Esophagus muscularis mucosa (tissue), 3 donors: ENCODE measurements around the gene CAMKV.

Experiments used
- POLR2A ChIP-seq: fragments of 450-650 bp; IDR thresholded peaks from one replicate; pipeline ENCODE4 v1.6.1; 2017; ENCODE audit warnings: antibody characterized with exemption, moderate library complexity, mild to moderate bottlenecking, low read depth
- POLR2AphosphoS5 ChIP-seq, 2 donors: sonication (generic); formaldehyde crosslinking; IDR thresholded peaks; one replicate each; pipeline ENCODE4 v1.6.1; 2017; ENCODE audit warnings: antibody characterized with exemption in 2 of 2
- TF ChIP-seq, protein P1 (sequence below), 3 experiments: fragments of 200-600 bp in 2 of 3; fragments of 450-650 bp in 1 of 3; sonication (generic) in 2 of 3; IDR thresholded peaks; one replicate each; pipeline ENCODE4 v1.5.1; 2017 to 2019; ENCODE audit warnings: antibody characterized with exemption in 3 of 3, mild to moderate bottlenecking in 2 of 3, moderate library complexity in 1 of 3

DNA sequence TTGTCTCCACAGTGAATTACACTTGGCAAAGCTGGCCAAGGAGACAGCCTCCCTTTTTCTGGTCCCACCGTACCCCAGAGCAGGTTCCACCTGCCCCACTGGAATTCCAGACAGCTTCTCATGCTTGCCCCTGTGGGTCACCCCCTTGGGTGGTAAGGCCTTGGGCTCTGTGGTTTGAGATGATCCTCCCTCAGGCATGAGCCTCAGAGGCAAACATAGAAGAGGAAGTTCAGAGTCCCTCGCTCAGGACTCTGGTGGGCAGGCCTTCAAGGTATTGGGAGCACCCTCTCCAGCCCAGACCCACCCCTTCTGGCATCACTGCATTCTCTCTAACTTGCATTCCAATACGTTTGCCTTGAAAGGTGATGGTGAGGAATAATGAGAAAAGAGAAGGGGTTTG is 38.4 kb downstream of the CAMKV start:
- TF ChIP-seq, protein P1, sequence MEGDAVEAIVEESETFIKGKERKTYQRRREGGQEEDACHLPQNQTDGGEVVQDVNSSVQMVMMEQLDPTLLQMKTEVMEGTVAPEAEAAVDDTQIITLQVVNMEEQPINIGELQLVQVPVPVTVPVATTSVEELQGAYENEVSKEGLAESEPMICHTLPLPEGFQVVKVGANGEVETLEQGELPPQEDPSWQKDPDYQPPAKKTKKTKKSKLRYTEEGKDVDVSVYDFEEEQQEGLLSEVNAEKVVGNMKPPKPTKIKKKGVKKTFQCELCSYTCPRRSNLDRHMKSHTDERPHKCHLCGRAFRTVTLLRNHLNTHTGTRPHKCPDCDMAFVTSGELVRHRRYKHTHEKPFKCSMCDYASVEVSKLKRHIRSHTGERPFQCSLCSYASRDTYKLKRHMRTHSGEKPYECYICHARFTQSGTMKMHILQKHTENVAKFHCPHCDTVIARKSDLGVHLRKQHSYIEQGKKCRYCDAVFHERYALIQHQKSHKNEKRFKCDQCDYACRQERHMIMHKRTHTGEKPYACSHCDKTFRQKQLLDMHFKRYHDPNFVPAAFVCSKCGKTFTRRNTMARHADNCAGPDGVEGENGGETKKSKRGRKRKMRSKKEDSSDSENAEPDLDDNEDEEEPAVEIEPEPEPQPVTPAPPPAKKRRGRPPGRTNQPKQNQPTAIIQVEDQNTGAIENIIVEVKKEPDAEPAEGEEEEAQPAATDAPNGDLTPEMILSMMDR (IDR thresholded peaks at IDR 0.05), result no peak
- TF ChIP-seq POLR2AphosphoS5 (IDR thresholded peaks at IDR 0.05) (no peak), POLR2A (no peak)
